Activated CD8-positive, alpha-beta memory T cell treated with anti-CD3 and anti-CD28 coated beads for 24 hours (primary cell): Measurements from ENCODE around the gene ZNF385C.
"Not testable (repeated sequence)": the region's sequence is repeated elsewhere in the genome, so short reads cannot be mapped to it uniquely, and the experiment has no call there.

Source experiments
- DNase-seq: peaks from one replicate; pipeline ENCODE4 v3.0.0-alpha.2; 2020

Gene ZNF385C, protein sequence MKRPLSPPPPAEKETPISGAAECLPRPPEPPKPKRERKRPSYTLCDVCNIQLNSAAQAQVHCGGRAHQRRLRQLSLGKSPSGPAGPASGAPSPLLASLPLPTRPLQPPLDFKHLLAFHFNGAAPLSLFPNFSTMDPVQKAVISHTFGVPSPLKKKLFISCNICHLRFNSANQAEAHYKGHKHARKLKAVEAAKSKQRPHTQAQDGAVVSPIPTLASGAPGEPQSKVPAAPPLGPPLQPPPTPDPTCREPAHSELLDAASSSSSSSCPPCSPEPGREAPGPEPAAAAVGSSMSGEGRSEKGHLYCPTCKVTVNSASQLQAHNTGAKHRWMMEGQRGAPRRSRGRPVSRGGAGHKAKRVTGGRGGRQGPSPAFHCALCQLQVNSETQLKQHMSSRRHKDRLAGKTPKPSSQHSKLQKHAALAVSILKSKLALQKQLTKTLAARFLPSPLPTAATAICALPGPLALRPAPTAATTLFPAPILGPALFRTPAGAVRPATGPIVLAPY

DNA sequence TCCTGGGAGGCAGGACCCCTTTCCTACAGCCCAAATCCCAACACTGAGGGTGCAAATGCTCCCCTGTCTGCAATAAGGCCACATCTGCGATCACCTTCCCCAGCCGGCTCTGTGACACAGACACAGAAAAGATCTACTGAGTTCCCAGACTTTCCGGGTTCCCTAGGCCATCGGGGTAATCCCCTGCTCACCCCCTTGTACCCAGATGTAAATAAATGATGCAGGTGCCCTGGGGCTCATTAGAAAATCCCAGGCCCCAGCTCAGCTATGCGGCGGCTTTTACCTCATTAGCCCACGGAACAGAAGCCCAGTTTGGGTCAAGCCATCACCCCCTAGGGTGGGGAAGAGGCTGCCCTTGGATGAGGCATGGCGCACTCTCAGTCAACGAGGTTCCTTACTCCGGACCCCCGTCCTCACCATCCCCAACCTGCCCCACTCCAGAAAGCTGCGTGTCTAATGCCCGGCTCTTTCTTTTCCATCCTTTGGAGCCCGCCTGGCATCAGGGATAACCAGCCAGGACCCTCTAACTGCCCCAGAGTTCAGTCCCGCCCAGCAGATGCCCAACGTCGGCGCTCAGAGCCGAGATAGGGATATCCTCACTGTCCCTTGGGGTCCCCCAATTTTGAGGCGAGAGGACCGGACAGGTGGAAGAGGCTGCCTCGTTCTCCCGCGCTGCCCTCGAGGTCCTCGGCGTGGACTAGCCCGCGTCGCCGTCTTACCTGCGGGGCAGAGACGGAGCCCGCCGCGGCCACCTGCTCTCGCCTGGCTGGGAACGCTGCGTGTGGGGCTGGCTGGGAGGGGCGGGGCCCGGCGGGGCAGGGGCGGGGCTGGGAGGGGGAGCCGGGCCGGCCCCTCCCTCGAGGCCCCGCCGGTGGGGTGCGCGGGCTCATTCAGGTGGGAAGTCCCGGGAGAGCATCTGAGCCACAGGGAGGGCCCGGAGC is at the start of gene ZNF385C:
ZNF385C (minus strand) TSS at position 783 of the 941 bp plus-strand sequence. CDS start 35,417 bp downstream, outside the sequence.
- peak; percentile 74 for DNase-seq

DNA sequence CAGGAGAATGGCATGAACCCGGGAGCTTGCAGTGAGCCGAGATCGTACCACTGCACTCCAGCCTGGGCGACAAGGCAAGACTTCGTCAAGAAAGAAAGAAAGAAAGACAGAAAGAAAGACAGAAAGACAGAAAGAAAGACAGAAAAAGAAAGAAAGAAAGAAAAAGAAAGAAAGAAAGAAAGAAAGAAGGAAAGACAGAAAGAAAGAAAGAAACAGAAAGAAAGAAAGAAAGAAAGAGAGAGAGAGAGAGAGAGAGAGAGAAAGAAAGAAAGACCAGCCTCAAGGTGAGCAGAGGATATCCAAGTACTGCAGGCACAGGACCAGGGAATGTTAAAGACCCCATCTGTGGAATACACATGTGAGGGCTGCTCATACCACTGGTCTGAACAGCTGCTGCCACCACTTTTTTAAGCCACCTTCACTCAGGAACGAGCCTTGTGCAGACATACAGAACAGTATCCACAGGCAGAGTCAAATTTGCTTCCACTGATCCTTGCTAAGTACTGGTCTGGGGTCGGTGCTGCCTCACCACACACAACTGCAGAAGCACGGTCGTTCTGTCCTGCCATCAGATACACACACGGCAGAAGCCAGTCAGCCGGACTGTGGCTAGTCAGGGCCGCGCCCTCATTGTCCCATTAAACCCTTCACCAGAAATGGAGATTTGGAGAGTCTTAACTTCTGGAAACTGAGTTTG is 48.8 kb upstream of the ZNF385C start:
- DNase-seq: no peak

DNA sequence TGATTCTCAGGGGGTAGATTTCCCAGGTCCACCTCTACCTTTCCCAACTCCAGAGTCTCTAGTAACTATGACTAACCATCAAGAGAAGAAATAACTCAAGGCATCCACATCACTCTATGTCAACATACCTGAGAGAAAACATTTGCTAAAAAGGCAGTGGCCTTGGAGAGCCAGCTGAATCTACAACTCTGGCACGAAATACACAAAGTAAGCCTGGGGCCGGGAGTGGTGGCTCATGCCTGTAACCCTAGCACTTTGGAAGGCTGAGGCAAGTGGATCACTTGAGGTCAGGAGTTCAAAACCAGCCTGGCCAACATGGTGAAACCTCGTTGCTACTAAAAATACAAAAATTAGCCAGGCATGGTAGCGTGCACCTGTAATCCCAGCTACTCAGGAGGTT is 44.9 kb upstream of the ZNF385C start:
- not testable (repeated sequence) for DNase-seq

DNA sequence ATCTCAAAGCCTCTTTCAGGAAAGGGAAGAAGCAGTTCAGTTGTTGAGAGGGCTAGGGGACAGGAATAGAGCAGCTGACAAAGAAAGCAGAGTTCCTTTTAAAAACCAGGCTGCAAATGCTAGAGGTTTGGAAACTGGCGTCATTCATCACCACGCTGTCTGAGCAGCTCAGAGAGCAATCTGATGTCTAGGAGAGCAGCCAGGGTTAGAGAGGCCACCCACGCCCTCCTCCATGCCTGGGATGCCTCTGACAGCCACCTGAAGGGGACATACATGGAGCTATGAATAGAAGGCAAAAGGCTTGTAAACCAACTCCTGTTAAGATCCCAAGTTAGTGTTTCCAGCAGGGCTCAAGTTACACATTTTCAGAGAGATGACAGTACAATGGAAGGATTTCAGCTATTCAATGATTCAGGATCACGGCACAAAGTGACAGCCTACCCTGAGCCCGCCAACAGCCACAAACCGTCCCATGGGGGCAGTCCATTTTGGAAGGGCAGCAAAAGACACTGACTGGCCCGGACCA is 44.2 kb upstream of the ZNF385C start:
- no peak for DNase-seq

DNA sequence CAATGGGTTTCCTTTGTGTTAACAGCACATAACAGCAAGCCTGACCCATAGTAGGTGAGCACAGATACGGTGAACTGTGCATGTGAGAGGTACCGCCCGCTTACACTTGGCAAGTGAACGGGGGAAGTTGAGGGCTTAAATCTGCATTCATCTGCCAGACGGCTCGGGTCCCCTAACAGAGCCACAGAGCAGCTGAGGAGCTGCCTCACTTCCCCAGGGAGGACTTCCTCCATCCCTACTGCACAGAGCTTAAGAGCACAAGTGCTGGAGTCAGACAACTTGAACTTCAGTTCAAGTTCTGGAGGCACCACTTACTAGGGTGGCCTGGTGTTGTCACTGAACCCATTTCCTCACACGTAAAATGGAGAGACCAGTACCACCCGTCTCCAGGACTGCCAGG is 43.1 kb upstream of the ZNF385C start:
- DNase-seq: no peak

DNA sequence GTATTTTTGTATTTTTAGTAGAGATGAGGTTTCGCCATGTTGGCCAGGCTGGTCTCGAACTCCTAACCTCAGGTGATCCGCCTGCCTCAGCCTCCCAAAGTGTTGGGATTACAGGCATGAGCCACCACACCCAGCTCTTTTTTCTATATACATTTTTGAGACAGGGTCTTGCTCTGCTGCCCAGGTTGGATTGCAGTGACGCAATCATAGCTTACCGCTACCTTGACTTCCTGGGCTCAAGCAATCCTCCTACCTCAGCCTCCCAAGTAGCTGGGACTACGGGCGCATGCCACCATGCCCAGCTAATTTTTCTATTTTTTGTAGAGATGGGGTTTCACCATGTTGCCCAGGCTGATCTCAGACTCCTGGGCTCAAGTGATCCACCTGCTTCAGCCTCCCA is 42.4 kb upstream of the ZNF385C start:
- DNase-seq: not testable (repeated sequence)

DNA sequence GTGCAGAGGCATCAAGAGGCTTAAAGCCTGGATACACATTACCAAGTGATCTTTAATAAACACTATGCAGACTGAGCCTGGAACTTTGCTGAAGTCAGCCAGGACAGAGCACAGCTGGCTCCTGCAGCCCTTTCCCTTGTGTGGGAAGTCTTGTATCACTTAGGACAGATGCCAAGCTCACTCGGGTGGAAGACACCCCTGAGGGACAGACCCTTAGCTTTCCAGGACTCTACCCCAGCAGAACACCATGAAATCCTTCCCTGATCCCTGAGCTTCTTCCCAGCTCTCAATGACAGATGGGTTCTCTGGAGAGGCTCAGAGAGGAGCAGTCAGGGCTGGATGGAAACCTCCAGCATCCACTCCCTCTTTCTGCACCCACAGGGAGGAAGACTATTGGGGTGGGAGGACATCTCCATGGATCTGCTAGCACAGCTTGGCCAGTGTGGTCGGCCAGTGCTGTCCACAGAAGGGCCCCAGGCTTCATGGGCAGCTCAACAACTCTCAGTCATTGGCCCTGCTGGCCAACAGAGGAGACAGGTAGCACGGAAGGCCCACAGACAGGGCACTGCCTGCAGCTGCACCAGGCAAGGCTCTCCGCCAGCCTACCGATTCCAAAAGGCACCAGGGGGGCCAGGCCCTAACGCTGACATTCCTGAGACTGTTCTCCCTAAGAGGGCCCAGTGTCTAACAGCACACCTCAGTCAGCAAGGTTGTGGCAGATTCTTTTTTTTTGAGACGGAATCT is 40.6 kb upstream of the ZNF385C start:
- no peak for DNase-seq

DNA sequence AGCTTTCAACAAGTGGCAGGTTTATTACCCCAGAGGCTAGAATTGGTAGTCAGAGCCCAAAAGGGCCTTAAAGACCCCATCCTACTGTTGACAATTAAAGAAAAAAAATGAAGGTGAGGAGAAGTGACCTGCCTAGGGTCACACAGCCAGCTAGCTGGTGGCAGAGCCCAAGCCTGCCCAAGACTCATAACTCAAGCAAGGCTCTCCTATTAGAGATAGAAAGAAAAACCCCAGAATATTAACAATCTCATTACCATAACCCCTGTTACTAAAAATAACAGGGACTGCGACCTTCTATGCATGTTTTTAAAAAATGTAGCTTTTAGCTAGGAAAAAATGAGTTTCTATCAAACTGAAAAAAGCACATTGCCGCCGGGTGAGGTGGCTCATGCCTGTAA is 38.4 kb upstream of the ZNF385C start:
- no peak for DNase-seq

DNA sequence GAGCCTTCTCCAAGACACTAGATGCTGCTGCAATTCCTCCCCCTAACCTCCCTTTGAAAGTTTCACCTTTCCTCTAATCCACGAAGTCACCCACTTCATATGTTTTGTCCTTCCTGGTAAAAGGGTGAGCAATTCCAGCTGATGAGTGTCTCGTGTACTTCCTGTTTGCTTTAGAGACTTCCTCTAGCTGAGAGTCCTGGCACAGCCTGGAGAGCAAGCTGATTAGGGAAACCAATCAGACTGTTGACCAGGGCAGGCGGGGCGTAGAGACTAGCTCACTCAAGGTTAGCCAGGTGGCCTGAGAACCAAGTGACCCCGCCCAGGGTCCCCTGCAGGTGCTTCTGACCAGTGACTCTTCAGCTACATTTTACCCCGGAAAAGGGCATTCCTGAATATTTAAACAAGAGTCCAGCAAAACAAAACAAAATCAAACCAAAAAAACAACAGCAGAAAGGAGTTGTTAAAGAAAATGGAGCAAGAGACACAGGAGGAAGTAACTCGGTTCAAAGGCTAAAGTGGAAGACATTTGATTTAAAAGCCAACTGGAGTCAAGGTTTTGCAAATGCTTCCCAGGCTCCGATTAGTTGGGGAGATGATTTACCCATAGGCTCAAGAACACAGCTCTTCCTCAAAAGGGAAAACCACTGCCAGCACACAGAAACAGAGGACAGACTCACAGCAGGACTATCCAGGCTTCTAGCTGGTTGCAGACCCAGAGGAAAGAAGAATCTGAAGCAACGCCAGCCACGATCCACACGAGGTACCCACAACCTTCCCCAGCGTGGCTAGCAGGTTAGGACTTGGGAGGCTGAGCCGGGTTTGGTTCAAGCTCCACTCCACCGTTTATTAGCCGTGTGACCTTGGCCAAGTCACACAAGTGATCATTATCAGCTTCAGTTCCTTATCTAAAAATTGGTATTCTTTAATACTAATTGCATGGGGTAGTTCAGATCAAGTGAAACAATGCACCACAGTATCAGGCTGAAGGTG is 37.7 kb upstream of the ZNF385C start:
- DNase-seq: no peak

DNA sequence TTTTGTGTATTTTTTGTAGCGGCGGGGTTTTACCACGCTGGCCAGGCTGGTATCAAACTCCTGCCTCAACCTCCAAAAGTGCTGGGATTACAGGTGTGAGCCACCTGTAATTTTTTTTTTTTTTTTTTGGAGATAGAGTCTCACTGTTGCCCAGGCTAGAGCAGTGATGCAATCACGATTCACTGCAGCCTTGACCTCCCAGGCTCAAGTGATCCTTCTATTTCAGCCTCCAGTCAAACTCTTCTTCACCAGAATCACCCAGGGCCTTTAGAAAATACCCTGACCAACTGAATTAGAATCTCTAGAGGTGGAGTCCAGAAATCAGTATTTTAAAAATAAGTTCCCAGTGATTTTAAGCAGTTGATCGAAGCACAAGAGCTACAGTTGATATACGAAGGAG is 36.9 kb upstream of the ZNF385C start:
- no peak for DNase-seq

DNA sequence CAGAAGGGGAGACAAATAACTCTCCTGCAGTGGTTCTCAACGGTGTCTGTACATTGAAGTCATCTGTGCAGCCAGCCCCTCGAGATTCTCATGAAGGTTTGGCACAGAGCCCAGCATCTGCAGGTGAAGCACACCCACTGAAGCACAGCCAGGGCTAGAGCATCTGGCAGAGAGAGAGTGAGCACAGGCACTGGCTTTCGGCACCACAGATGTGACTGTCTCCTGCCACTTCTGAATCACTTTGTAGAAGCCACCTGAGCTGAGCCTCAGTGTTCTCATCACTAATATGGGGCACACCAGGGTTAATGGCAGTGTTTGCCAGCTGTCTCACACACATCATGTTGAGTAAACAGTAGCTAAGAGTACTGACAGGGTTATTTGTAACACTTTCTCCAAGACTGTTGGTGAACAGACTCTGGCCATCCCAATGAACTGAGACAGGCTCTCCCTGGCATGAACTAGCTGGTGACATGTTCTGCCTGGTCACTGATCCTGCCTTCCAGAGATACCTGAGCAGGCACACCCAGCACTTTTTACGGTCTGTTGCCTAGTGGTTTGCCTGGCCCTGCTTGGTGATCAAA is 35.3 kb upstream of the ZNF385C start:
- DNase-seq: no peak

DNA sequence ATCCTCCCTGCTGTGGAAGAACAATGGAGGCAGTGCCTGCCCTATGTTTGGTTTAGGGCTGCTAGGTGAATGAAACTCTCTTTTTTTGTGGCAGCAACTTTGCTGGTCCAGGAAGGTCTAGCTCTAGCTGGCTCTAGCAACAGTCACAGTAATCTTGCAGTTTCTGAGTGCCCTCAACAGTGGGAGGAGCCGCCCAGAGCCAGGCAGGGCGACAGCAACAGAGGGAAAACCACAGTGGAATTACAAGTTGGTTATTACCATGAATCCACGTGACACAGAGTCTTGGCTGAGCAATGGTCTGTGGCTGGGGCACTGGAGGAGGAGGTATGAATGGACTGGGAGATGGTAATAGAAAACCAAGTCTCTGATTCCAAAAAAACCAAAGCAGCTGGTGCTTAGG is 34.7 kb upstream of the ZNF385C start:
- DNase-seq: no peak

DNA sequence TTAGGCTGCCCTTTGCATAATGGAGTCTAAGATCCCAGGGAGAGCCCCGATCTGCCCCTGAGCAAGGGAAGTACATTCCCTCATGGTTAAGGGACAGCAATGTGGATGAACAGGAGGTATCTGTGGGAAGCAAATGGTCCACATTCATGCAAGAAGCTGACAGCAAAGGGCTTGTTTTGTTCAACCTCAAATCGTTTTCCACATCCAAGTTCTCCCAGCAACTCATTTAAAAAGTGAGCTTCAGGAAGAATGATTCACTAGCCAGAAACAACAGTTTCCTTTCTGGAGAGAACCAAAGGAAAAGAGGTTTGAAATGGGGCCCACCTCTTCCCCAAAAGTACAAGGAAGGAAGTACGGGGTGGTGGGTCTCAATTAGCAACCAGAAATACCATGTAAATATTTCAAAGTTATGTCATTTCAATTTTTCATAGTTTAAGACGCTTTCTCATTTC is 33.7 kb upstream of the ZNF385C start:
- no peak for DNase-seq

DNA sequence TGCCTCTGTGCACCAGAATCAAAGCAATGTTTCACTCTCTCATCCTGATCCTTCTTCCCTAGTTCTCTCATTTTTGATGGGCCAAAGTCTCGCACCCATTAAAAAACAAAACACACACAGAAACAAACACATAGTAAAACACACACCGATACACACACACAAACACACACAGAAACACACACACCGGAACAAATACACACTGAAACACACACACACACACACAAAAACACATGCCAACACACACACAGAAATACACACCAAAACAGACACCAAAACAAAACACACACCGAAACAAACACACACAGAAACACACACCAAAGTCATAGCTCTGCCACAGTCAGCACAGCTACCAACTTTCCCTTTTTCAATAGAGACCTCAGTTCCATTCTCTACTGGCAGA is 33.0 kb upstream of the ZNF385C start:
- DNase-seq: no peak

DNA sequence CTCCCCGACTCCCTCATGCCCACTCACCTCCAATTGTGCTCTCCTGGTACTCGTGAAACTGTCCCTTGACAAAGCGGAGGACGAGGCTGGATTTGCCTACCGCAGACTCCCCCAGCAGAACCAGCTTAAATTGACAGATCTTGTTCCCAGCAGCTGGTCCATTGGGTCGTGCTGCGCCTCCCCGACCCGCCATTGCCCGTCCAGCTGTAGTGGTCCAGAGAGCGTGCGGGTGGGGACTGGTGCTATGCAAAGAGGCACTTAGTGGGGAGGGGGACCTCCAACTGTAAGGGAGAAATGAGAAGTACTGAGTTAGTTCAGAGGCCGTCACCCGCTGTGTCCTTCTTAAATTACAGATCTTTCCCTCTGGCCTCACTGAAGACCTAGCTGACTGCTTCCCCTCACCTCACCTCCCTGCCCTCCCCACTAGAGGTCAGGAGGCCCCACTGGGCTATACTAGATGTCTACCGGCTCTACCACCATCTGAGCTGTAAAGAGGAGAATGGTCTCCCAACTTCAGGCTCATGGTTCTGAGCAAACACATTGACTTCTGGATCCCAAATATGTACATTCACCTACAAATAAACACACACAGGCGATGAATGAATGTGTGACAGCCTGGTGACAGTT is 32.1 kb upstream of the ZNF385C start:
- DNase-seq: no peak

DNA sequence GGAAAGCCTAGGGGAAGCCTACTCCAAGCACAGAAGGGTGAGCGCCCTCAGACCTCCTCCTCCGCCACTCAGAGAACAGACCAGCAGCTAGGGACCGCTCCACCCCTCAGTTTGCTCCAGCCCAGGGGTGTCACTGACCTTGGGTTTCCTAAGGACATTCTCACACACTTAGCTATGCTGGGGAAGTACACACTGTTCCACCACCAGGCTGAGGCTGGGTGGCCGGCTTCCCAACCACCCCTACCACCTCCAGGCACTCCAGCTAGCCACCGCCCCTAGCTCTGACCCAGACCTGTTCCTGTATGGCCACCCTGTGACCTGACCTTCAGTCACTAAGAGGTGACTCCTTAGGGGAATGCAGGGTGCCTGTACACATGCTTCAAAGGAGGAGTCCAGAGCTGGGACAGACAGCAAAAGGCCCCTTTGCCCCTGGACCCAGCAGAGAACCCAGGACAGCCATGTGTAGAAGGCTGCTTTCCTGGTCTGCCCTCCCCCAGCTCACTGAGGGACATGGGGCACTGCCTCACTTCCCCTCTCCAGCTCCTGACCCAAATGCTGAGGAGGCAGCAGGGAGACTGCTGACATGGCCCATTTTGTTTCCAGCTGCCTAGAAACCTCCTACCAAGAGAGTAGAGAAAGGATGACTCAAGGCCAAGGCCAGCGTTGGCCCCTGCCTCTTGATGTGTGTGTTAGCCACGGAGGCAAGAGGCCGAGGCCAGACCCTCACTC is 31.0 kb upstream of the ZNF385C start:
- no peak for DNase-seq

DNA sequence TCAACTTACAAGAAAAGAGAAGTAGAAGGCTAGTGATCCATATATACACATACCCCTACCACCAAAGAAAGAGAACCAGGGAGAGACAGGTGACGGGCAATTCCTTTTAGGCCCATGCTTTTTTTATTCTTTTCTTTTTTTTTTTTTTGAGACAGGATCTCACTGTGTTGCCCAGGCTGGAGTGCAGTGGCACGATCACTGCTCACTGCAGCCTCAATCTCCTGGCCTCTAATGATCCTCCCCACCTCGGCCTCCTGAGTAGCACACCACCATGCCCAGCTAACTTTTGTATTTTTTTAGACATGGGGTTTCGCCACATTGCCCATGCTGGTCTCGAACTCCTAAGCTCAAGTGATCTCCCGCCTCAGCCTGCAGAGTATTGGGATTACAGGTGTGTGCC is 29.1 kb upstream of the ZNF385C start:
- DNase-seq: no peak

DNA sequence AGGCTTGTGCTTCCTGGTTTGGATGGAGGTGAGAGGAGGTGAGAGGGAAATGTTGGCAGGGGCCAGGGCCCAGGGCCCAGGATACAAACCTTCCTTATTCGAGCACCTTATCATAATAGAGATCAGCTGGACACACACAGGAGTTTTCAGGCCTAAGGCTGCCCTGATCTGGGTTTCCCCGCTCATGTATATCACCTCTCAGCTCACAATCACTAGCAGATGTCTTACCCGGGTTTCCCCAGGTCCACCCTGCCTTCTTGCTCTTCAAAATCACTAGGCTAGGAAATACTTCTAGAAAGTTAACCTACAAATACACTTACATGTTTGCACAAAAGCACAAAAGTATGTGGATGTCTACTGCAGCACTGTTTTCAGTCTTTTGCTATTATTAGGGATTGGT is 28.6 kb upstream of the ZNF385C start:
- no peak for DNase-seq

DNA sequence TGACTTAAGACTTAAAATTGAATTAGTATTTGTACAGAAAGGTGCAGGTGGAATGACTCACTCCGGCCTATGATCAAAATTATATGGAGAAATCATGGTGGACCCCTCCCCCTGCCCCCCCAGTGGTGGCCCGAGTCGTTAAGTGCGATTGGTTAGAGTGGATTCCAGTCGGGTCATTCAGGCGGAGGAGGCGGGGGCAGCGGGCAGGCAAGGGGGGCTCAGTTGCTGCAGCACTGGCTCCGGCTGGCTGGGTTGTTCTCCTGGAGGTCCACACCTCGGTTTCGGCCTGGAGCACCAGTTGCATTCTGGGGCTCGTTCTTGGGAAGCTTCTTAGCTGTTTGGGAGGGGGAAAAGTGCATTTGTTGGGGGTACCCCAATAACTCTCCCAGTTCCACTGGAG is 27.3 kb upstream of the ZNF385C start:
- DNase-seq: no peak
